ENCODE data around the gene PXN.

PXN gene

DNA sequence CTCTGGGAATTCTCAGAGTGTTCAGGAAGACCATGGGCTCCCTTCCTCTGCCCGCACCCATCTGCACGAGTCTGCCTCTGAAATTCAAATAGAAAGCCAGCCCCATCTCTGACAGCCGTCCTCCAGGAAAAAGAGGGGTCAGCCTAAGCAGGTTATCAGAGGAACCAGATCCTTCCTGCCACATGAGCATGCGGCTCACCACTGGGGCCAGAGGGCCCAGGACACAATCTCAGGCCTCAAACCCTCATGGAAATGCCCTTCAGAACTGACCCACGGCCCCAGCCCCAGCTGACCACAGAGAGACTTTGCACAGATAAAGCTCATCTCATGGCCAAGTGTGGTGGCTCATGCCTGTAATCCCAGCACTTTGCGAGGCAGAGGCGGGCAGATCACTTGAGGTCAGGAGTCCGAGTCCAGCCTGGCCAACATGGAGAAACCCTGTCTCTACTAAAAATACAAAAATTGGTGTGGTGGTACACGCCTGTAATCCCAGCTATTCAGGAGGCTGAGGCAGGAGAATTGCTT lies 23.2 kb downstream of the PXN start:
- Histone ChIP-seq H3K36me3 (no peaks in the 10 kb centered on the region), H3K4me3 (ENCODE audit: low read depth, low read length) (no peak overlapping the region), H3K9me3 (no peaks in the 10 kb centered on the region), H3K4me1 (peaks cover 9% of the 10 kb centered on the region), H3K27me3 (no peaks in the 10 kb centered on the region)
- TF ChIP-seq CTCF (IDR thresholded peaks at IDR 0.05; ENCODE audit: low read depth, low read length): no peak
- no peak for DNase-seq

DNA sequence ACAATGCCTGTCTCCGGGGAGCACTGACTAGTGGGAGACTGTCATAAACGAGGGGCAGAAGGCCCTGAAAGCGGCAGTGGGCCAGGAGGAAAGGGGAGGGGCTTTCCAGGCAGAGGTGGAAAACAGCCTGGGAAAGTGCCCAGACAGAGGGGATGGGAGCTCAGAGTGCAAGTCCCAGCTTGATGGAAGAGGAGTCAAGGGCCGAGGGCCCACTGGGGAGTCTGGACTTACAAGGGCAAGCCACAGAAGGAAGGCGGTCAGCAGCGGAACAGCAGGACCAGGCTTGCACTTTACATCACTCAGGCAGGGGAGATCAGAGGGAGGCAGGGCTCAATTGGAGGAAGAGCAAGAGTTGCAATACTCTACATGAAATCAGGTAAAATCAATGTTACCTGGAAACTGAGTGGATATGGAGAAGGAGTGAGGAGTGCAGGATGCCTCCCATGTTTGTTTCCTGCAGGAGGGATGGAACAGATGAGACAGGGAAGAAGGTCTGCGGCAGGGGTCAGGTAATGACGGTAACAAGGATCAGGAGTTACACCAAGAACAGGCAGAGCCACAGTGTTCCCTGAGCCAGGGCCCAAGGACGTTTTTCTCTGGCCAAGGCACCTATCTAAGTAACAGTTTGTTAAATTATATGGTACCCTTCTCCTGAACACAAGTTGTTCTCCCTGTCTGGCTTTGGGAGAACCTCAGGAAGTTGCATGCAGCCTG lies 23.8 kb downstream of the PXN start:
- no peak for DNase-seq
- Histone ChIP-seq H3K27me3 (no peaks in the 10 kb centered on the region), H3K4me1 (peaks cover 7% of the 10 kb centered on the region)

GRCh38 chr12:120240495-120240833 lies 25.1 kb downstream of the PXN start:
- Histone ChIP-seq H3K27me3 (no peaks in the 10 kb centered on the region), H3K36me3 (no peaks in the 10 kb centered on the region), H3K9me3 (no peaks in the 10 kb centered on the region), H3K4me1 (peaks cover 12% of the 10 kb centered on the region), H3K4me3 (ENCODE audit: low read depth, low read length) (no peak overlapping the region)
- TF ChIP-seq CTCF (IDR thresholded peaks at IDR 0.05; ENCODE audit: low read depth, low read length): no peak
- no peak for DNase-seq

More for the DNA sequence above, 23.8 kb downstream of the PXN start:
- TF ChIP-seq CTCF (IDR thresholded peaks at IDR 0.05; ENCODE audit: low read depth, low read length): no peak
- no peaks in the 10 kb centered on the region for H3K9me3 ChIP-seq
- H3K36me3 ChIP-seq: no peaks in the 10 kb centered on the region
- H3K4me3 ChIP-seq (ENCODE audit: low read depth, low read length): no peak overlapping the region

GRCh38 chr12:120239776-120240494 lies 25.6 kb downstream of the PXN start:
- no peak for DNase-seq
- H3K4me1 ChIP-seq: peaks cover 18% of the 10 kb centered on the region
- H3K9me3 ChIP-seq: no peaks in the 10 kb centered on the region
- no peaks in the 10 kb centered on the region for H3K36me3 ChIP-seq
- no peak for TF ChIP-seq CTCF (IDR thresholded peaks at IDR 0.05; ENCODE audit: low read depth, low read length)
- no peak overlapping the region for H3K4me3 ChIP-seq (ENCODE audit: low read depth, low read length)
- no peaks in the 10 kb centered on the region for H3K27me3 ChIP-seq

DNA sequence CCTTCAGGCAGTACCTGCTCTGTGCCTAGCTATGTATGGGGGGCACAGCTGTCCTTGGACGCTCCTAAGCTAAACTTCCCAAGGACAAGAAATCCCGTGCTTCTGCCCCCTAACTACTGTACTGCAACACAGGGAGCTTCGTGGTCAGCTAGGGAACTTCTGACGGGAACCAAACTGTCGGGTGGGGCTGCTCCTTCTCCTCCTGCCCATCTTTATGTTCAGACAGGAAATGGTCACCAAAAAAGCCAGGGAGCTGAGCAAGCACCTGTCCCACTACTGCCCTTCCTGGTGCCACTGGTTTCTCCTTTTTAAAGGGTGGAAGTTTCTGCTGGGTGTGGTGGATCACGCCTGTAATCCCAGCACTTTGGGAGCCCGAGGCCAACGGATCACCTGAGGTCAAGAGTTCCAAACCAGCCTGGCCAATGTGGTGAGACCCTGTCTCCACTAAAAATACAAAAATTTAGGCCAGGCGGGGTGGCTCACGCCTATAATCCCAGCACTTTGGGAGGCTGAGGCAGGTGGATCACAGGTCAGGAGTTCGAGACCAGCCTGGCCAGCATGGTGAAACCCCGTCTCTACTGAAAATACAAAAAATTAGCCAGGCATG lies 26.6 kb downstream of the PXN start:
- no peak for DNase-seq
- Histone ChIP-seq H3K4me1 (peaks cover 24% of the 10 kb centered on the region), H3K9me3 (no peaks in the 10 kb centered on the region), H3K4me3 (ENCODE audit: low read depth, low read length) (no peak overlapping the region), H3K36me3 (no peaks in the 10 kb centered on the region), H3K27me3 (no peaks in the 10 kb centered on the region)
- no peak for TF ChIP-seq CTCF (IDR thresholded peaks at IDR 0.05; ENCODE audit: low read depth, low read length)

All from BE2C (cell line).